Activated naive CD8-positive, alpha-beta T cell treated with anti-CD3 and anti-CD28 coated beads, Interleukin-2, amount 50 U/mL, for 16 hours (primary cell): ENCODE measurements around the gene ZNF658.
"Not testable (repeated sequence)": the region's sequence is repeated elsewhere in the genome, so short reads cannot be mapped to it uniquely, and the experiment has no call there.

Experiments used
- DNase-seq: peaks from one replicate; pipeline ENCODE4 v3.0.0-alpha.2; 2020; ENCODE audit warnings: low read depth, low spot score

The ZNF658 gene

GRCh38 chr9:66900490-66901131, at the start of gene ZNF658:
Gene ZNF658 (plus strand): TSS chr9:66900725. CDS start chr9:66903562, 2,837 bp downstream.
- peak; percentile 2 for DNase-seq

DNA sequence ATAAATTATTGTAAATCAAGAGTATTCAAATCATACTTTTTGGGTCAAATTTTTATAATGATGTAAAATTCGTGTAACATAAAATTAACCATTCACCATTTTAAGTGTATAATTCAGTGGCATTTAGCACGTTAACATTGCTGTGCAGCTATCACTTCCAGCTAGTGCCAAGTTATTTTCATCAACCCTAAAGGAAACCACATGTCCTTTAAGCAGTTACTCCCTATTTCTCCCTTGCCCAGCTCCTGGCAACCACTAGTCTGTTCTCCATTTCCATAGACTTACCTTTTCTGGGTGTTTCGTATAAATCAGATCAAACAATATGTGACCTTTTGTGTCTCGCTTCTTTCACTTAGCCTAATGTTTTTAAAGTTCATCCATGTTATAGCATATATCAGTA, 38.8 kb upstream of the ZNF658 start:
- DNase-seq: not testable (repeated sequence)

GRCh38 chr9:66868660-66869059, 31.9 kb upstream of the ZNF658 start:
- not testable (repeated sequence) for DNase-seq

DNA sequence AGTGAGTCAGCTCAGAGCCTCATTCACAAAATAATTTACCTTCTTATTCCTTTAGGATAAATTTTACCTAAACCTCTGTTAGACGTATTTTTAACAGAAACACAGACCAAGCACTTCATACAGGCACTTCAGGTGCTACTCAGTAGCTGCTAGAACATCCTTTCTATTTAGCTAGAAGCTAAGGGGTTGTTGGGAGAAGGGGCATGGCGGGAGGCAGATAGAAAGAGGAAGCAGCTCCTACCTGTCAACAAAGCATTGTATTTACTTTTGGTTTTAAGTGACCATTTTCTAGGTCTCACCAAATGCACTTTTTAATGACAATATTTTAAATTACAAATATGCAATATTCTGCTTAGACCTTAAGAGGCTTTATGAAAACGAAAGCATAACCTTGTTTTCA, 19.9 kb upstream of the ZNF658 start:
- not testable (repeated sequence) for DNase-seq

DNA sequence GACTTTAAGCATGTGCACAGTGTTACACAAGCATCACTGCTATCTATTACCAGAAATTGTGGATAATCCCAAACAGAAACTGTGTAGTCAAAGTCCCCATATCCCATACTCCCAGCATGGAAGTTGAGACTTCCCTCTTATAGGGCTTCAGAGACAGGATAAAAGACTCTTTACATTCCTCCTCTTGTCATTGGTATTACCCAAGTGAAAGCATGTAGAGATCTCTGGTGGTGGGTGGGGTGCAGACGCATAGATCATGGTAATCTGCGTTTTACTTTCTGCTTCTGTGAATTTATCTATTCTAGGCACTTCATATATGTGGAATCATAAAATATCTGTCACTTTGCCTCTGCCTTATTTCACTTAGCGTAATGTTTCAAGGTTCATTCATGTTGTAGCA, 18.7 kb upstream of the ZNF658 start:
- not testable (repeated sequence) for DNase-seq

DNA sequence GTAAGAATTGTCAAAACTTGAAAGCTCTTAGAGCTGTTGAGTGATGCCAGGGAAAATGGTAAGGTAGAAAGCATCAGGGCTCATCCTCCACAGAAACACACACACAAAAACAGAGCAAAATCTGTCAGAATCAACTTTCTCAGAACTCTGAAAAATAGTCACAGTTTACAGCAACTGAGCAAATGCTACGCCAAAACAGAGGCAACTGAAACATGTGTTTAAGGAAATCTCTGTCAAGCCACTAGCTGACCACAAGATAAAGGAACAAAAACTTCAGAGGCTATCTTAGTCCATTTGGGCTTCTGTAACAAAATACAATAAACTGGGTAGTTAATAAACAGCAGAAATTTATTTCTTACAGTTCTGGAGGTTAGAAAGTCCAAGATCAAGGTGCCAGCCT, 10.2 kb upstream of the ZNF658 start:
- not testable (repeated sequence) for DNase-seq

DNA sequence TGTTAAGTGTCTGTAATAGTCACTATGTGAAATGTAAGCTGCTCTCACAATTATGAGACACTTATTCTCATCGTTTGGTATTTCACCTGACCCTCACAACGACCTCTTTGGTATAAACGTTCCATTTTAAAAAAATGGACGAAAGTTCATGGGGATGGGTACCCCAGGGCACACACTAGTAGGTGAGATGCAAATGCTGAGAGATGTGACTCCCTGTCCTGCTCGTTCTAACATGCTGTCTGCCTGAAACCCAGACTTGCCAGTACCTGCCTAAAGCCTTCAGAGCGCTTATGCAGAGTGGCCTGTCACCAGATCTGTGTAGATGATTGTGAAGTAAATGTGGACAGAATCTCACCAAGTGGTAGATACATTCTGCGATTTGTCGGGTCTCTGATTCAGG, 616 bp downstream of the ZNF658 start:
- DNase-seq: not testable (repeated sequence)

DNA sequence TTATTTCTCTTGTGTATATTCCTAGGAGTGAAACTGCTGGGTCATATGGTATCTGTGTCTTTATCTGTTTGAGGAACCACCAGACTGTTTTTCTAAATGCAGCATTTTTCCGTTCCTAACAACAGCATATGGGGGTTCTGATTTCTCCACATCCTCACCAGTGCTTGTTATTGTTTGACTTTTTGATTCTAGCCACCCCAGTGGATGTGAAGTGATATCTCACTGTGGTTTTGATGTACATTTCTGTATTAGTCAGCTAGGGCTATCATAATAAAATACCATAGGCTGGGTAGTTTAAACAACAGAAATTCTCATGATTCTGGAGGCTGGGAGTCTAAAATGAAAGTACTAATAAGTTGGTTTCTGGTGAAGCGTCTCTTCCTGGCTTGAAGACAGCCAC, 9.0 kb downstream of the ZNF658 start:
- DNase-seq: not testable (repeated sequence)

DNA sequence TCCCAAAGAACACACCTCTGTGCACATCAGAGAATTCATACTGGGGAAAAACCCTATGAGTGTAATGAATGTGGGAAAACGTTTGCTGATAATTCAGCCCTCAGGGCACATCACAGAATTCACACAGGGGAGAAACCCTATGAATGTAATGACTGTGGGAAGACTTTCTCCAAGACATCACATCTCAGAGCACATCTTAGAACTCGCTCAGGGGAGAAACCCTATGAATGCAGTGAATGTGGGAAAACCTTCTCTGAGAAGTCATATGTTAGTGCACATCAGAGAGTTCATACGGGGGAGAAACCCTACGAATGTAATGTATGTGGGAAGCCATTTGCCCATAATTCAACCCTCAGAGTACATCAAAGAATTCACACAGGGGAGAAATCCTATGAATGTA, 19.5 kb downstream of the ZNF658 start:
- DNase-seq: not testable (repeated sequence)

- not testable (repeated sequence) for DNase-seq
Measured at GRCh38 chr9:66936194-66936870, 35.8 kb downstream of the ZNF658 start.

- not testable (repeated sequence) for DNase-seq
Measured at GRCh38 chr9:66937662-66938061, 37.1 kb downstream of the ZNF658 start.

GRCh38 chr9:66938322-66938721, 37.8 kb downstream of the ZNF658 start:
- DNase-seq: not testable (repeated sequence)

DNA sequence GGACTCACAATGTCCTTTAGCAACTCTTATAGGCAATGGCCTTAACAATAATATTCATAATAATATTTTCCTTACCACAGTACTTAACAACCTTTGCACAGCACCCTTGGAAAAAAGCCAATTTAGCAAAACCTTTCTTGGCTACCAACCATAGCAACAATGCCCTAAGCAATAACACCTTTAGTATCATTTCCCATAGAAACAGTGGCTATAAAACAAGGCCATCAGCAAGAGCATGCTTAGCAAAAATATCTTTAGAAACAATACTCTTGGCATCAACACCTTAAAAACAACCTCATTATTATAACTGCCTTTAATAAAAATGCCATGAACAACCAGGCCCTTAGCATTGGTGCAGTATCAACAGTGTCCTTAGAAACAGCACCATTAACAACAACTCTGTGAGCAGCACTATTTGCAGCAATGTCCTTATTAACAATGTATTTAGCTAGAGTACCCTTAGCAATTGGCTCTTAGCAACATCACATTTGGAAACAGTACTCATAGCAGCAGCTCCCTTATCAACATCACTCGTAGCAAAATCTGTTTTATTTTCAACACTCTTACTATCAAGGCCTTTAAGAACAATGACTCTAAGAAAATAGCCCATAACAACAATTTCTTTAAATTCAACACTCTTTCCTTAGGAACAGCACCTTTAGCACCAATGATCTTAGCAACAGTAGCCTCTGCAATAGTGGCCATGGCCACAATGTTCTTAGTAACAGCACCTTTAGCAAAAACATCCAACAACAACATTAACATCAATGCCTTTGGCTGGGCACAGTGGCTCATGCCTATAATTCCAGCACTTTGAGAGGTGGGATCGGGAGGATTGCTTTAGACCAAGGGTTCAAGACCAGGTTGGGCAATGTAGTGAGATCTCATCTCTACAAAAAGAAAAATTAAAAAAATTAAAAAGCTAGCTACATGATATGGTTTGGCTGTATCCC, 39.6 kb downstream of the ZNF658 start:
- not testable (repeated sequence) for DNase-seq

- not testable (repeated sequence) for DNase-seq
Measured at GRCh38 chr9:66942400-66943155, 42.1 kb downstream of the ZNF658 start.

GRCh38 chr9:66952576-66952975, 52.1 kb downstream of the ZNF658 start:
- DNase-seq: not testable (repeated sequence)
